Tibial artery (tissue), 4 donors: ENCODE measurements around the gene UGT2B17.
"Not testable (repeated sequence)": the region's sequence is repeated elsewhere in the genome, so short reads cannot be mapped to it uniquely, and the experiment has no call there.

Experiments used
- DNase-seq, 2 donors: peaks; one replicate each; pipeline ENCODE4 v3.0.0-alpha.2; 2019
- H3K27ac ChIP-seq, 2 donors: fragments of 200-600 bp; sonication (generic) in 1 of 2; 1 replicate in 1 of 2; 2 replicates in 1 of 2; pipeline ENCODE4 v1.5.1; 2018 to 2019; ENCODE audit warnings: mild to moderate bottlenecking in 1 of 2
- H3K27me3 ChIP-seq, 2 donors: fragments of 200-600 bp; sonication (generic) in 1 of 2; one replicate each; pipeline versions ENCODE4 v1.5.1 to v1.6.0; 2016 to 2019
- H3K36me3 ChIP-seq, 3 donors: fragments of 200-600 bp; sonication (generic) in 2 of 3; one replicate each; pipeline ENCODE4 v1.5.1; 2016 to 2019; ENCODE audit warnings: mild to moderate bottlenecking in 2 of 3
- H3K4me1 ChIP-seq, 4 donors: fragments of 200-600 bp; sonication (generic) in 2 of 4; 1 replicate in 3 of 4; 2 replicates in 1 of 4; pipeline ENCODE4 v1.5.1; 2016 to 2019
- H3K4me3 ChIP-seq, 2 donors: fragments of 200-600 bp; sonication (generic) in 1 of 2; 1 replicate in 1 of 2; 2 replicates in 1 of 2; pipeline ENCODE4 v1.5.1; 2018 to 2019; ENCODE audit warnings: mild to moderate bottlenecking in 2 of 2
- H3K9me3 ChIP-seq, 3 donors: fragments of 200-600 bp; sonication (generic) in 1 of 3; one replicate each; pipeline ENCODE4 v1.5.1; 2016 to 2019
- CTCF ChIP-seq, 2 experiments: fragments of 200-600 bp in 1 of 2; fragments of 450-650 bp in 1 of 2; IDR thresholded peaks; one replicate each; pipeline ENCODE4 v1.5.1; 2017 to 2019; ENCODE audit warnings: antibody characterized with exemption in 2 of 2, mild to moderate bottlenecking in 1 of 2, moderate library complexity in 1 of 2
- intact Hi-C: fragments of 100-400 bp; cut with DNase I; formaldehyde crosslinking; loops from one replicate; pipeline ENCODE4 v1.15.0; 2023; ENCODE audit warnings: low total_unique reads

The UGT2B17 gene

GRCh38 chr4:68591204-68591603 lies 15.1 kb upstream of the UGT2B17 start:
- no peak for DNase-seq
- no peaks in the 10 kb centered on the region for H3K4me1 ChIP-seq
- H3K27ac ChIP-seq, result no peak overlapping the region
- intact Hi-C loops, result no loop called here
- no peaks in the 10 kb centered on the region for H3K9me3 ChIP-seq
- TF ChIP-seq CTCF (IDR thresholded peaks at IDR 0.05), result no peak
- no peak overlapping the region for H3K4me3 ChIP-seq
- H3K36me3 ChIP-seq, result no peaks in the 10 kb centered on the region
- no peaks in the 10 kb centered on the region for H3K27me3 ChIP-seq

- intact Hi-C loops, result no loop called here
- TF ChIP-seq CTCF (IDR thresholded peaks at IDR 0.05), result no peak
- DNase-seq, result no peak
- no peak overlapping the region for H3K27ac ChIP-seq
- no peak overlapping the region for H3K4me3 ChIP-seq
- H3K36me3 ChIP-seq, result no peaks in the 10 kb centered on the region
- no peaks in the 10 kb centered on the region for H3K9me3 ChIP-seq
- H3K4me1 ChIP-seq, result no peaks in the 10 kb centered on the region
- no peaks in the 10 kb centered on the region for H3K27me3 ChIP-seq
Measured at GRCh38 chr4:68589790-68590189, 13.7 kb upstream of the UGT2B17 start.

- TF ChIP-seq CTCF (IDR thresholded peaks at IDR 0.05), result no peak
- no peak for DNase-seq
- H3K4me1 ChIP-seq, result no peaks in the 10 kb centered on the region
- no peaks in the 10 kb centered on the region for H3K27me3 ChIP-seq
- no peaks in the 10 kb centered on the region for H3K36me3 ChIP-seq
- H3K27ac ChIP-seq, result no peak overlapping the region
- no peaks in the 10 kb centered on the region for H3K9me3 ChIP-seq
- no peak overlapping the region for H3K4me3 ChIP-seq
- intact Hi-C loops, result no loop called here
Measured at GRCh38 chr4:68582339-68582717, 6.2 kb upstream of the UGT2B17 start.

- Histone ChIP-seq H3K9me3 (no peaks in the 10 kb centered on the region), H3K4me1 (no peaks in the 10 kb centered on the region), H3K36me3 (no peaks in the 10 kb centered on the region), H3K27me3 (no peaks in the 10 kb centered on the region), H3K27ac (no peak overlapping the region), H3K4me3 (no peak overlapping the region)
- DNase-seq, result no peak
- no peak for TF ChIP-seq CTCF (IDR thresholded peaks at IDR 0.05)
- intact Hi-C loops, result no loop called here
Measured at GRCh38 chr4:68581383-68582338, 5.5 kb upstream of the UGT2B17 start.

GRCh38 chr4:68577590-68577989 lies 1.5 kb upstream of the UGT2B17 start:
- TF ChIP-seq CTCF (IDR thresholded peaks at IDR 0.05), result no peak
- no peaks in the 10 kb centered on the region for H3K27me3 ChIP-seq

GRCh38 chr4:68575636-68576035 lies 486 bp downstream of the UGT2B17 start:
- DNase-seq, intact Hi-C loops, H3K9me3 ChIP-seq, H3K4me1 ChIP-seq, H3K27me3 ChIP-seq, H3K36me3 ChIP-seq, H3K4me3 ChIP-seq, H3K27ac ChIP-seq: not testable (repeated sequence)

More at GRCh38 chr4:68577590-68577989, 1.5 kb upstream of the UGT2B17 start:
- no peaks in the 10 kb centered on the region for H3K4me1 ChIP-seq
- intact Hi-C loops, result no loop called here
- no peaks in the 10 kb centered on the region for H3K9me3 ChIP-seq
- no peak overlapping the region for H3K27ac ChIP-seq
- DNase-seq, result no peak
- no peak overlapping the region for H3K4me3 ChIP-seq
- H3K36me3 ChIP-seq, result no peaks in the 10 kb centered on the region
